HG03175 (cell line): ENCODE measurements around the gene FEZ2.

Experiments
- ATAC-seq: cut with Tn5 transposase; IDR thresholded peaks from one replicate; pipeline ENCODE4 v1.9.1; 2021; ENCODE audit warnings: mild to moderate bottlenecking, moderate library complexity; ENCODE audit not compliant: unreplicated experiment

FEZ2 gene

DNA sequence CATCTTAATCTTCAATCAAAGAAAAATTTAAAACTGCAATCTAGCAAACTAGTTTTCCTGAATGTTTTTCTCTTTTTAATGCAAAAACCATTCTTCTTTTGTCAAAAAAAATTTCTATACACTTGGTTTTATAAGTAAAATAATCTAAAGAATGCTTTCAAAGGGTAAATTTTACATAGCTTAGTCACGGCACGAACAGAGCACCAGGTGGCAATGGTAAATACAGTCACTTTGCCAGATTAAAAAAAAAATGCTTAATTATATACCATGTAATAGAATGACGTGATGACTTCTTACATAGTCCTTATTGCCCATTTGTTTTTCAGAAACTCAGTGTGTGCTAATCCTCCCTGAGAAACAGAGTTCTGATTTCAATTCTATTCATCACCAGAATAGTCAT is 10.4 kb downstream of the FEZ2 start:
- ATAC-seq = no peak

DNA sequence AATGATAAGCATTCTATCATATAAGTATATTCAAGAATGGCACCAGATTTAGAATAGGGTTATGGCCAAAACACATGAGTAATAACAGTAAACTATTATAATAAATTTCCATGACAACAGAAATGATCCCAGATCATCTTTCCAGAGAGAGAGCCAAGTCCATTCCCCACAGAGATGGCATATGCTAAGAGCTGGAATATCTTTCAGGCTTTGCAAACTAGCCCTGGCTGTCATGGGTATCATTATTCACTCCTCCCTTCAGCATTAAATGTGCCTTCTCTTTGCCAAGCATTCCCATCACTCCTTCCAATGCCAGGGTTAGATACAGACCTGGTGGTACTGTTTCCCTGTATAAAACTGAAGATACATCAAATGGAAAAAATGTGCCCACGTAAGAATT is 10.9 kb downstream of the FEZ2 start:
- no peak for ATAC-seq

DNA sequence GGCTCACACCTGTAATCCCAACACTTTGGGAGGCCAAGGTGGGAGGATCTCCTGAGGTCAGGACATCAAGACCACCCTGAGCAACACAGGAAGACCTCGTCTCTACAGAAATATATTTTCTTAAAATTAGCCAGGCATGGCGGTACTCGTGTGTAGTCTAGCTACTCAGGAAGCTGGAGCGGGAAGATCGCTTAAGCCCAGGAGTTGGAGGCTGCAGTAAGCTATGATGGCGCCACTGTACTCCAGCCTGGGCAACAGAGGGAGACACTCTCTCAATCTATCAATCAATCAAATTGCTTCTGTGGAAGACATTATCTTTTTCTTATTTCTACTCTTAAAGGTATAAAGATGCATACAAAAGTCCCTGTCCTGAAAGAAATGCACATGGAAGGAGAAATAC is 11.3 kb downstream of the FEZ2 start:
- no peak for ATAC-seq

DNA sequence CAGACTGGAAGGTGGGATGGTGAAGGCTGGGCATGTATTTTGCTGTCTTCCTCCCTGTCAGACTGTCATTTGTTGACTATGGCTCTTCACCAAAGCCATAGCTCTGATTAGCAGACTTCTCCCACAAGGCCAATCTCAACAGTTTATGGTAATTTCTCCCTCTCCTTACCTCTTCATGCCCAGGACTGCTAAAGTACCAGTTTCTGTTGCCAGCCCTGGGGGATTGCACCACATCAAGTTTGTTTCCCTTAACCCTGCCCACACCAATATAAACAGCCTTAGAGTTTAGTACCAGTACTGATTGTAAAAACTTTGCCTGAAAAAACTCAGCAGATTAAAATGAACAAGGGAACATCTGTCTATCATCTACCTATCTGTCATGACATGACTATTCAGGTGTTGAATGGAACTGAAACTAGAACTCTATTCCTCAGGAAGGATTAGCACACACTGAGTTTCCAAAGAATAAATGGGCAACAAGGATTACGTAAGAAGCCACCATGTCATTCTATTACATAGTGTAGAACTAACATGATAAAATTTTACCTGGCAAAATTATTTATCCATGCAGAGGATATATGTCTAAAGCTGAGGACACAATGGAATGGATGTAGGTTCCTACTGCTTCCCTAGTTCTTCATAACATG is 13.7 kb downstream of the FEZ2 start:
- no peak for ATAC-seq

DNA sequence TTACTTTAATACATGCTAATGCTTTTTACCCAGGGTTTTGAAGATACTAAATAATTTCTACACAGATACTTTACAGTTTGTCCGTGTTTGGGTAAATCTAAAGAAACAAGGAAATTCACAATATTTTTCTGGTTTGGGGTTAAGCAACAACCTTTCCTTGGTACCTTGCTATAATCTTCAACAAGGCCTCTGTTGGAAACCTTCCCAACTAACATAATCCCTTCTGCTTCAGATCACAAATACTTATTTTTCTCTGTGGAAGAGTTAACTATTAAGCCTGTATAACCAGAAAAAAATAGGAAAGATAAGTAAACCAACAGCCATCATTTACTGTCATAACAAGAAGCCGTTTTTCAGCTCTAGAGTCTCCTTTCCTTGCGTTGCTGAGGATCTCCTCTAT is 15.0 kb downstream of the FEZ2 start:
- no peak for ATAC-seq

DNA sequence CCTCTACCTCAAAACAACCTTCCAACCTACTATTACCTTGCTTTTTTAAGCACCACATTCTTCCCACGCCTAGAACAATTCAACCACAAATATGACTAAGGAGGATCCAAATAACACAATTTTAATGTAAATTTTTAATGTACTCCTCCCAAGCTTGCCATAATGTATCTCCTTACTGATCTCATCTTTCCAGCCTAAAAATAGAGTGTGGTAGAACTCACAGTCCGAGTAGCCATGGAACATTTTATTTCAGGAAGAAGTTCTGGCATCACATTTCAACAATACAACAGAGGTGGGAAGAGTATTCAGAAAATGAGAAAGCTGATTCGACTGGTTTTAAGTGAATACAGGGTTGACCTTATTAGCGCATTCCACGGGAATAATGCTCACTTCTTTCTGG is 15.4 kb downstream of the FEZ2 start:
- ATAC-seq = no peak

DNA sequence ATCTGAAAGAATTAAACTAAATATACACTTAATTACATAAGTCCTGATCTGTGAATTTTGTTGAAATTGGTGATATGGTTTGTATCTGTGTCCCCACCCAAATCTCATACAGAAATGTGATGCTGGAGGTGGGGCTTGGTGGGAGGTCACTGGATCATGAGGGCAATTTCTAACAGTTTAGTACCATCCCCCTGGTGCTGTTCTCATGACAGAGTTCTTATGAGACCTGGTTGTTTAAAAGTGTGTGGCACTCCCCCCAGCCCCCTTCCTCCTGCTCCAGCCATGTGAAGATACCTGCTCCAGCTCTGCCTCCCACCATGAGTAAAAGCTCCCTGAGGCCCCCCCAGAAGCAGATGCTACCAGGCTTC is 18.7 kb downstream of the FEZ2 start:
- no peak for ATAC-seq

DNA sequence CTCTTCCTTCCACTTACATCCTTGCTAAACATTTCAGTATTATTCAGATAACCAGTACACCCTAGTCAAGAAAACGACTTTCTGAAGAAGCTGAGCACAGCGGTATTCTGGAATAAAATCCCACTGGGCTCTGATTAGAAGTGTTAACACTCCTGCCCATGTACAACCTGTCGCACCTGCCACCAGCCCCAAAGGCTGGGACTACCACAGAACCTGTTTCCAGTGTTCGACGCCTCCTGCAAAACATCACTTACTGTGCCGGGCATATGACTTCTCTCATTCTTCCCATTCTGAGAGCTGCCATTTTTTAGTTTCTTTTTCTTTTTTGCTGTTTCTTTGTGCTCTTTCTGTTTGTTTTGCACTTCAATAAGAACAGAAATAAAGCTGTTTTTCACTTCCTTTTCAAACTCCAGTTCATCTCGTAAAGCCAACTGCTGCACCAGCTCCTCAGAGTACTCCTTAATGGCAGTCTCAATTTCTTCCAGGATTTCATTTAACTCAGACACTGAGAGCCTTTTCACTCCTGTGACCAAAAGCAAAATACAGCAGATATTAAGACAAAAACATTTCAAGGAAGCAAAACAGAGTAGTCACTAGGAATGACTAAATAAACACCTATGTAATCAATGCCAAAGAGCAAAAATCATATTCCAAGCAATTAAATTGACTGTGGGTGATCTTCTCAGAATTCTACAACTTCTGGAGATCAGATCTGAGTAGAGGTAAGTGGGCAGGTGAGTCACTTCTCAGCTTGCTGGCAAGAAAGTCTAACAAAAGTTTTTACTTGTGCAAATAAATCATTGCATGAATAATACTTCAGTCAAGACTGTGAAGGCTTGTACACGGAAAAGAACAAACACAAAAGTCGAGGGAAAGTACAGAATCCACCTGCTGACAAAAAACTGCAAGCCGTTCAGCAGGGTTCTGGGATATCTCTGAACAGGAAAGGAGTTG is 19.3 kb downstream of the FEZ2 start:
- no peak for ATAC-seq

DNA sequence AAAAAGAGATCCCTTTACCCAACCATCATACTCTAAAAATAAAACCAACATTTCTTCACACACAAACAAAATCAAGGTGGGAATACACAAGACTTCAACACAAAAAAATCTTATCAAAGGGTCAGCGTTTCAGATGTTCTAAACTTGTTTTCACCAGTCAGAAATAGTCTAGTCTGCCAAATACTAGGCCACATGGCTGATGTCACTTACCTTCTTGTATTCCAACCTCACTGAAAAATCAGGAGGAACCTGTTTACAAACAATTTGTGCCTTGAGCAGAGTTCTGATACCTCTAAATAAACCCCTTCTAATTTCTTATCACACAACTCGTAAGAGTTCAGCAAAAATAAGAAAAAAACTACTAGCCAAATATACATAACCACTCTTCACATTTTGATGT is 20.1 kb downstream of the FEZ2 start:
- ATAC-seq = no peak

DNA sequence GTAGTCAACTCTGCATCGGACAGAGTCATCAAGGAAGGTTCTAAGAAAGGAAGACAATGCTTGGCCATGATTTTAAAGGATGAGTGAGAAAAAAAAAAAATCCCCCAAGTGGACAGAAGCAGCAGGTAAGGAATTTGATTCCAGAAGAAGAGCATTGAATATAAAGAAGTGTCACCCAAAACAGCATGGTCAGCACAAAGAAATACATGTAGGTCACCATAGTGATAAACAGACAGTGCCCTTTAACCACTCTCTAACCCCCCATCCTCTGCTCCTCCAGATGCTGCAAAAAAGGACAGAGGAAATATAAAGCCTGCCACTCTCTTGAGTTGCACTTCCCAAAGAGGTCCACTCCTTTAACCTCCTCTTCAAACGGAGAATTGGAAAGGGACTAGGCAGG is 23.4 kb downstream of the FEZ2 start:
- ATAC-seq = no peak

DNA sequence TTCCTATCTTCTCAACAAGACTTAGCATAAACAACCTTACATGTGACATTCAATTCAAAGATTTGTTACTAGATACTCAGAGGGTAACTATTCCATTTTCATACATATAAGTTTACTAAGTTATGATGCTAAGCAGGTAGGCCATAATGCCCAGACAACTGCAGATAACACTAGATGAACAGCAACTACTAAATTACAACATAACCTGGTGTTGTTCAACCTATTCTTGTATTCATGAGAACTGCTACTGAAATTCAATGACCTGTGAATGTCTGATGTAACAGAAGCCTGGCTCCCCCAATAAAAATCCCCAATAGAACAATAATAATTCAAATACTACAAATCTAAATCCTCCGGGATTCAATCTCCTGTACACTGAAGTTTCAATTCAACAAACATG is 24.8 kb downstream of the FEZ2 start:
- ATAC-seq = no peak

DNA sequence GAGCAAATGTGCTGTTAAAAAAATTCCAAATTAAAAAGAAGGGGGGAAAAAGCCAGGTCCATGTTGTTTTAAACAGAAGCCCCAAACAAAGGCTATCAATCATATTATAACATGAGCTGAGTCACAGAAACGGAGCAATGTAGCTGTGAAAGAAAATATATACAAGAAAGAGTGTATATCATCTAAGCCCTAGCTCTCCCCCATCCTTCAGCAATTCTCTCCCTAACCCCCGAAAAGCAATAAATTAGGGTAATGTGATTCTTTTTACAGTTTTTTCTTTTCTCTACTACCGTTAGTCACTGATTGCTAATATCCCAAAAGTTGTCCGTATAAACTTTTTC is 25.3 kb downstream of the FEZ2 start:
- no peak for ATAC-seq

DNA sequence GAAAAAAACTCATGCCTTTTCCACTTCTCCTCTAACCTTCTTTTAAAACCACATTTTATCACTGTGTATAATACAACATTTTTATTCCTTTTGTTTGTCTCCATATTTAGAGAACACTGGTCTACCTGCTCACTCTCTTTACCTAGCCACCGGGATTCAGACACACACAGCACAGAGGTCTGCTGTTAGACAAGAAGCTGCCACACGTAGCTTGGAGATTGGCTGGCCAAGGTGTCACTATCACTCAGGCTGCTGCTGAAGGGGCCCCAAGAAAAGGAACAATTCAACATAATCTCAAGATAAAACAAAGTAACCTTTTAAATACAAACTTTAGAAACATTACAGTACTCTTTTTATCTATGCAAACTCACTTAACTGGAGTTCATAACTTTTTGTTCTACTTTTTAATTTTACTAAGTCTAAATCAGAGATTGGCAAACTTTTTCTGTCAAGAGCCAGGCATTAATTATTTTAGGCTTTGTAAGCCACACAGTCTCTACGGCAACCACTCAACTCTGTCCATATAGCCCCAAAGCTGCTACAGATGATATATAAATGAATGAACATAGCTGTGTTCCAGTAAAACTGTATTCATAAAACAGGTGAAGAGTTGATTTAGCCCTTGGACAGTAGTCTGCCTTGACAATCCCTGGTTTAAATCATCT is 25.8 kb downstream of the FEZ2 start:
- no peak for ATAC-seq

DNA sequence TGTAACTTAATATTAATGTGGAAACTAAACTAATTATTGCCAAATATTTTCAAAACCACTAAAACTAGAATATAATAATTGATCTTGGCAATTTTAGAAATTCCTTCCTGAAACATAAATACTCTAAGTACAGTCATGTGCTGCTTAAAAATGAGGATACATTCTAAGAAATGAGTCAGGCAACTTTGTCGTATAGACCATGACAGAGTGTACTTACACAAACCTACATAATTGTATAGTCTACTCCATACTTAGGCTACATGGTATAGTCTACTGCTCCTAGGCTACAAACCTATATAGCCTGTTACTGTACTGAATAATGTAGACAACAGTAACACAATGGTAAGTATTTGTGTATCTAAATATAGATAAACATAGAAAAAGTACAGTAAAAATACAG is 27.6 kb downstream of the FEZ2 start:
- no peak for ATAC-seq

DNA sequence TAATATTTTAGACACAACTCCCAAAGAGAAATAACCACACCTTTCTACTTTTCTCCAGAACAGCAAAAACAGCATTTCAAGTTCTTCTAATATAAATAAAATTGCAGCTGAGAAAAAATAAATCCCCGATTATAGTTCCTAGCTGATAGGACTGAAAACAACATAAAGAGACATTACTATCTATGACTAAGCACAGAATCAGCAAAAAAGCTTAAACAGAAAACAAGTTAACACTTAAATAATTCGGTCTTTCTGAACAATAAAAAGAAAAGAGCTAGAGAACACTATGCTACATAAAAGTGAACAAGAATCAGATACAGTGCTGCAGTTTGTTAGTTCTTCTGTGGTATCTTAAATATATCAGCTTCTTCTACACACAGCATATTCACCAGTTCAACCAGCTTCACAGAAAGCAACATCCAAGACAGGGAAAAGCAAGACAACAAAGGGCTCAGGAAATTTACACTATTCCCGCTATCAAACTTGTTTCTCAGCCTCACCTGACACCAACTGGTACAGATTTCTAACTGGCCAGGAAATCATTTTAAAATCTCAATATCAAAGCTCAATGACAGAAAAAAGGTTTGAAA is 28.6 kb downstream of the FEZ2 start:
- ATAC-seq = no peak

DNA sequence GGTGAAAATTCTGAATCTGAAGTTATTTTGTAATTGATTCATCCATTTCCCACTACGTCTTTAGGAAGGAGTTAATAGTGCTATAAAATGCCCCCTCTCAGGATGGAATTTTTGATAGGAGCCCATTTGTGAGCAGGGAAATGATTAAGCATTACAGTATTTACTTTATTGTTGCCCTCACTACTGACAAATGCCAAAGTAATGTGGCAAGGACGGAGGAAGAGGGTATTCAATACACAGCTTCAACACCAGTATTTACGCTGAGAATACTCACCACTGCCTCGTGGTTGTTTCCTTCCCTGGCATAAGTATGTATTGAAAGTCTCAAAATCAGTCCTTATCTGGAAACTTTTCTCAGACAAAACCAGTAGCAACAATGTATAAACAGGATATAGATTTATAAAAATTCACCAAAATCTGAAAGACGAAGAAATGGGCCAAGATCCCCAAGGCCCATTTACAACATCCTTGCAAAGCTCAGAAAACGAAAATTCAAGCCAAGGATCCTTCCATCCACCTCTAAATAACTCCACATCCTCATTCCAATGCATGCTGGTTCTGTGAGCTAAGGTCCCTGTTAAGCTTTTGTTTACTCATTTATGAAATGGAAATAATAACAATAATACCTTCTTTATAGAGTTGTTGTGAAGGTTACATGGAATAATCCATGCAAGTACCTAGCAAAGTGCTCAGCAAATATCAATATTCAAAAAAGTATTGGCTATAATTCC is 29.3 kb downstream of the FEZ2 start:
- no peak for ATAC-seq

DNA sequence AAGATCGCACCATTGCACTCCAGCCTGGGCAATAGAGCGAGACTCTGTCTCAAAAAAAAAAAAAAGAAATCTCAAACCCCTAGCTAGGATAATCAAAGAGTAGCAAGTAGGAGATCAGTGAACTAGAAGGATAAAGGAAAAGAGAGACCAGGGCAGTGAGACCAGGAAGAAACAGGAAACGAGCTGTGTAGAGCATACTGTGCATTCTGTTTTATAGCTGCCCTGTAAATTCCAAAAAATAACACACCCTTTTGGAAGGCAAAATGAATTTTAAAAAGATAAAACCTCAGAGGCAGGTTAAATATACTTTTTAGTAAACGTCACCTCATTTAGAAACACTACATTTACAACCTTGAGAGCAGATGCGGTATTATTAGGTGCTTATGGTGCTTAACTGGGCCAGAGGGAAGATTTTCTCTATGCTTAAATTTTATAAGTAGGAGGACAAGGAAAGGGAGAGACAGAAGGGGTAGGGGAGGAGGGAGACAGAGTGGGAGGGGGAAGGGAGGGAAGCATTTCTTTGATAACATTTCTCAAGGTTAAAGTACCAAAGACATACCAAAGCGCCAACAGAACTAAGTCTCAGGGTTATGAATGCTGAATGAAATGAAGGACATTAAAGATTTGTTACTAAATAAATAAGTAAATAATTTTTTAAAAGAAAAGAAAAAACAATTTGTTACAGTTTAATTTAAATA is 30.1 kb downstream of the FEZ2 start:
- ATAC-seq = no peak

DNA sequence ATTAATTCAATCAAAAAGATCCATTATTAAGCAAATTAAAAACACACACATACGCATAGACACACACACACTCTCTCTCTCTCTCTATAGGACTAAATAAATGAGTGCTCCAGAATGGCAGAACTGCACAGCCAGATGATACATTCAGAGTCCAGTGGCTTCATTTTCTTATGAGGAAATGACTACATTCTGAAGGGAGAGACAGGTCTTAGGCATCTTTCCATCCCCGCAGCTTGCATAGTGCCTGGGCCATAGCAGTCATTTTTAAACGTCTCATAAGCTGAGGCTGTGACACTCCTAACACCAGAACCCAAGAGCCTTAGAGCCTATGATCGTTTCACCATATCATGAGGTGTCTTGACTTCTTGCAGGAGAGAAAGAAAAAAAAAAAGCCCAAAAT is 31.1 kb downstream of the FEZ2 start:
- ATAC-seq = no peak

DNA sequence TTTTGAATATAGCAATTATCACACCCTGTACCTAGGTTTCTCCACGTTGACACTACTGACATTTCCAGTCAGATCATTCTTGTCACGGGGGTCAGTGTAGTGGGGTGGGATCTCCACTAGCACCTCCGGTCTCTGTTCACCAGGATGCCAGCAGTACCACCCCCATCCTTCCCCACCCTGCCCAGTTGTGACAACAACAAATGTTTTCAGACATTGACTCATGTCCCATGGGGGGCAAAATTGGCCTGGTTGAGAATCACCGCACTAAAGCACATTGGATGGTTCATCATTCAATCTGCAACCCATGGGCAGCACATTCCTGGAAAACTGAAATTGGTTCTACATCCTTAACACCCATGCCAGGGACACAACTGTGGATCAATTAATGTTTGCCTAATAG is 32.3 kb downstream of the FEZ2 start:
- no peak for ATAC-seq

DNA sequence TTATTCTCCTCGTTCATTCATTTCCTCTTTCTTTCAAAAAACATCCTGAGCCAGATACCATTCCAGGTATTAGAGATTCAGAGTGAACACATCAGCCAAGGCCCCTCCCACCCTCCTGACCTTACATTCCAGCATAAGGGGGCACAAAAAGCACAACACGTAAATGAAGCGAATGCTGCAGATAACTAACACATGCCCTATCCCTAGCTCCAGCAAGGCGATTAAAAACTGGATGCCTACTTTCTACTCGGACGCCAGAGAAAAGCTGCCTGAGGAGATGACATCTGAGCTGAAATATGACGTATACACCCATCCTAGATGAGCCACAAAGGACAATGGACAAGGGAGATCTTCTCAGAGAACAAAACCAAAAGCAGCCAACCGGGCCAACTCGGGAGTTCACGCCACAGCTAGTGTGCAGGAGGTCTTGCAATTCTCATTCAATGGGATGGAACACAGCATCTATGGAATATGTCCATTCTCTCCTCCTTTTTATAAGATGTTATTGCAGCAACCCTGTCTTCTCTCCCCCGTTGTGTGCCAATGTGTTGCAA is 33.5 kb downstream of the FEZ2 start:
- ATAC-seq = no peak
